NCI-H526 treated with DMSO at 0.1 percent for 48 hours (cell line): Measurements from ENCODE around the gene ZNF239.
"Not testable (repeated sequence)": the region's sequence is repeated elsewhere in the genome, so short reads cannot be mapped to it uniquely, and the experiment has no call there.

ENCODE experiments used
- DNase-seq: peaks from one replicate; lab custom pipeline; 2025; lab: John Stamatoyannopoulos, UW

The ZNF239 gene

DNA sequence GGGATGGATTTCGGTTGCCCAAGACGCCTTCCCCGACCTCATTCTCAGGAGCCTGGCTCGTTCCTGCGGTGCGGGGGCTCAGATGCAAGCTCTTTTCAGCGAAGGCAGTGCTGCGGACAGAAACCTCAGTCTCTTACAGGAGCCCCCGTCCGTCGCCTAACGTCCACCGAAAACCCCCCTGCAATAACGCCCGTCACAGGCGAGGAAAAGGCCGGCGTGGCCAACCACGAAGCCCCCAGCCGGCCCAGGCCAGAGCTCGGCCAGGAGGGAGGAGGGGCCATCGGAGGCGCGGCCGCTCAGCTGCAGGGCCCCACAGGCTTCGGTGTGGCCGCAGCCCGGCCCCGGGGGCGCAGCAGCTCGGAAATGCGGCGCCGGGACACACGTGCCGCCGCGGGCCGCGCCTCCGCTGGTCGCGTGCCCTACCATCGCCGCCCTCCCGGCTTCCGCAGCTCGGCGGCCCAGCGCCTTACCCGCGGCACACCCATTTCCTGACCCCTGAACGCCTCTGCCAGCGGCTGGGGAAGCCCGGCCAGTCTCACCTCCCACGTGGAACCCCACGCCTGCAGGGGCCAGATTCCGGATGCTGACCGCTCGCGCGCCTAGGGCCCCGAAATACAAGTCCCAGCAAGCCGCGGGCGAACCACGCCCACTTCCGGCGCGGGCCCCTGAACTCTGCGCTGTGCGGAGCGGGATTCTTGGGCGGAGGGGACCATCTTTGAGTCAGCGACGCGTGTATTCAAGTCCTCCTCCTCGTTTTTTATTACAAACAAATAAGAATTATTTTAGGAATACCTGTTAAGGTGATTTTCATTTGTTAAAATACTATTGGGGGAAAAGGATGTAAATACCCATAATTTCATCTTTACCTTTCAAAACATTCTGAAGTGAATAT, at the start of gene ZNF239:
Gene ZNF239 (minus strand): TSS at position 616 of the 892 bp plus-strand sequence. CDS start 16,537 bp downstream, outside the sequence.
- peak; percentile 42 for DNase-seq

DNA sequence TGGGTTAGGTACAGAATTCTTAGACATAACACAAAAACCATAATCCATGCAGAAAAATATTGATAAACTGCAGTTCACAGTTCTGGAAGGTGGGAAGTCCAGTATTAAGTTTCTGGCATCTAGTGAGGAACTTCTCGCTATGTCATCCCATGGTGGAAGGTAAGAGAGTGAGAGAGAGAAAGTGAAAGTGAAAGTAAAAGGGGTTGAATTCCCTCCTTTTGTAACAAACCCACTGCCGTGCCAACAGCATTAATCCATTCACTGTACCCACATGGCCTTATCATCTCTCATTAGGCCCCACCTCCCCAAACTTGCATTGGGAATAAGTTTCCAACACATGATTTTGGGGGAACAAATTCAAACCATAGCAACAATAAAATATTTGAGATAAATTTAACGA, 48.9 kb upstream of the ZNF239 start:
- DNase-seq, result no peak

DNA sequence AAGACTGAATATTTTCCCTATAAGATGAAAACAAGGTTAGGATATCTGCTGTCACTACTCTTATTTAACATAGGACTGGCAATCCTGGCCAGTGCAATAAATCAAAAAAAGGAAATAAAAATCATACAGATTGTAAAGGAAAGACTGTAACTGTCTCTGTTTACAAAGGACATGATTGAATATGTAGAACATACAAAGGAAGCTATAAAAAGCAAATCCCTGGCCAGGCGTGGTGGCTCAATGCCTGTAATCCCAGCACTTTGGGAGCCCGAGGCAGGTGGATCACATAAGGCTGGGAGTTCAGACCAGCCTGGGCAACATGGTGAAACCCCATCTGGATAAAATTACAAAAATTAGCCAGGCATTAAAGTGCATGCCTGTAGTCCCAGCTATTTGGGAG, 47.6 kb upstream of the ZNF239 start:
- no peak for DNase-seq

DNA sequence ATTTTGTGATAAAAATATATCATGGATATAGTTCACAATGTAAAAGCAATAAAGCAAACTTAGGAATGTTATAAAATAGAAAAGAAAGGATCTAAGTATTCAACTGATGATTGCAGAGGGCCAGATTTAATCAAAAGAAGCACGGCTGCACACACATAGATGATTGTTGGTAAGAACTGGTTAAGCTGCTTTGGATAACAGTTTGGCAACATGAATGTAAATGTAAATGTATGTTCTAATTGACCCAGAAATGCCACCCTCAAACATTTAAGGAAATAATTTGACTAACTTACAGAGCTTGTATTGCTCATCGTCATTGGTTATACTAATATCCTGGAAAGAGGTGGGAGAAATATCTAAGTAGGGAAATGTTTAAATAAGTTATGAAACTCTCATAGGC, 45.0 kb upstream of the ZNF239 start:
- DNase-seq, result no peak

GRCh38 chr10:43616697-43617370, 42.4 kb upstream of the ZNF239 start:
- no peak for DNase-seq

DNA sequence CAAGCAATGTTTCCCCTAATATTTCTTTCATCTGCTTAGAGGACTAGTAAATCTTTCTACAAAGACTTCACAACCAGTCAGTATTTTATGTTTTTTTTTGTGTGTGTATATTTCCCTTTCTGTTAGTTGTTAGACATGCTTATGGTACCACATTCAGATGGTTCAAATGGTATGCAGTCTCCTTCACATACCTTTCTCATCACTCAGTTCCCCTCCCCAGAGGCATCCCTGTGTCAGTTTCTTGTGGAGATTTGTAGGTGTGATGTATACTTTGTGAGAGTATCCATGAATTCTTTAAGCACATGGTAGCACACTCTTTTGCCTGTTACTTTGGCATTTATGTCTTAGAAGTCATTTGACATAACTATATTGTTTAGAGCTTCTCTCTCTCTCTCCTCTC, 36.2 kb upstream of the ZNF239 start:
- no peak for DNase-seq

- no peak for DNase-seq
These were observed 32.8 kb upstream of the ZNF239 start for GRCh38 chr10:43607199-43607573.

GRCh38 chr10:43606323-43607198, 32.1 kb upstream of the ZNF239 start, which contains the start of gene ZNF485:
Gene ZNF485 (plus strand): TSS chr10:43606438. CDS start chr10:43607051, 613 bp downstream.
- DNase-seq, result peak; percentile 9

GRCh38 chr10:43605850-43606322, 31.5 kb upstream of the ZNF239 start:
- no peak for DNase-seq

DNA sequence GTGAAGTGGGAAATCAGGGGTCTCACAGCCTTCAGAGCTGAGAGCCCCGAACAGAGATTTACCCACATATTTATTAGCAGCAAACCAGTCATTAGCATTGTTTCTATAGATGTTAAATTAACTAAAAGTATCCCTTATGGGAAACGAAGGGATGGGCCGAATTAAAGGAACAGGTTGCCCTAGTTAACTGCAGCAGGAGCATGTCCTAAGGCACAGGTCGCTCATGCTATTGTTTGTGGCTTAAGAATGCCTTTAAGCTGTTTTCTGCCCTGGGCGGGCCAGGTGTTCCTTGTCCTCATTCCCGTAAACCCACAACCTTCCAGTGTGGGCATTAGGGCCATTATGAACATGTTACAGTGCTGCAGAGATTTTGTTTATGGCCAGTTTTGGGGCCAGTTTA, 27.2 kb upstream of the ZNF239 start:
- not testable (repeated sequence) for DNase-seq

- DNase-seq, result no peak
These were observed 24.9 kb upstream of the ZNF239 start for GRCh38 chr10:43599333-43599732.

DNA sequence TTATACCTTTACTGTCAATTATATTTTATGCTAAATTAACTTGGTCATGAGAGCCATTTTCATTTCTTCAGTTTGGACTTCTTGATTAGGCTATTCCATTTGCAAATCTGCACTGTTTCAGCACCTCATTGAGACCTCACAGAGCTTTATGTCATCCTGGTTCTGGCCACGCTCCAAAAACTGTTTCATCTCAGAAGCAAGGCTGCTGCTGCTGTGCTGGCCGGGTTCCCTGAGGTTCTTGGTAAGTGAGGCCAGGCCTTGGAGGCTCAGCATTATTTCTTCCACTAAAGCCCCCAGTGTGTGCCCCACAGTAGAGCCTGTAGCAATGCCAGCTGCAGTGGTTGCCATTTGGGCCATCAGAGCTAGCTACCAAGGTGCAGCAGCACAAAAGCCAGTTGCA, 24.0 kb upstream of the ZNF239 start:
- no peak for DNase-seq

DNA sequence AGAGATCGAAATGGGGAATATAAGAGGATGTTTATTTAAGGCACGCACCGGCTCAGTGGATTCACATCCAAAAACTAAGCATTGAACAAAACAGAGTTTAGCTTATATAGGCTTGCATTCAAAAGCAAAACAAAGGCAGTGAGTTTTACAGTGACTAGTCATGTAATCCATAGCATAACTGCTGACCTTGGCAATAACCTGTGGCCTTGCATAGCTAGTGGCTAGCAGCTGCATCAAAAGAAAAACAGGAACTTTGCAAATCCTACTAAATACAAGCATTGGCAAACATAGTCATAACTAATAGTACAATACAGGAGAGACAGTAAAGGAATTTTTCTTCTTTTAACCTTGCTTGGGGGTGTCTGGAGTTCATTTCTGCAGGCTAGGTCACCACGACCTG, 22.1 kb upstream of the ZNF239 start:
- no peak for DNase-seq

GRCh38 chr10:43595739-43596298, 21.4 kb upstream of the ZNF239 start:
- no peak for DNase-seq

- DNase-seq, result no peak
These were observed 20.7 kb upstream of the ZNF239 start for GRCh38 chr10:43594944-43595589.

- no peak for DNase-seq
These were observed 17.0 kb upstream of the ZNF239 start for GRCh38 chr10:43591303-43591904.

GRCh38 chr10:43586730-43587115, 12.3 kb upstream of the ZNF239 start:
- not testable (repeated sequence) for DNase-seq

DNA sequence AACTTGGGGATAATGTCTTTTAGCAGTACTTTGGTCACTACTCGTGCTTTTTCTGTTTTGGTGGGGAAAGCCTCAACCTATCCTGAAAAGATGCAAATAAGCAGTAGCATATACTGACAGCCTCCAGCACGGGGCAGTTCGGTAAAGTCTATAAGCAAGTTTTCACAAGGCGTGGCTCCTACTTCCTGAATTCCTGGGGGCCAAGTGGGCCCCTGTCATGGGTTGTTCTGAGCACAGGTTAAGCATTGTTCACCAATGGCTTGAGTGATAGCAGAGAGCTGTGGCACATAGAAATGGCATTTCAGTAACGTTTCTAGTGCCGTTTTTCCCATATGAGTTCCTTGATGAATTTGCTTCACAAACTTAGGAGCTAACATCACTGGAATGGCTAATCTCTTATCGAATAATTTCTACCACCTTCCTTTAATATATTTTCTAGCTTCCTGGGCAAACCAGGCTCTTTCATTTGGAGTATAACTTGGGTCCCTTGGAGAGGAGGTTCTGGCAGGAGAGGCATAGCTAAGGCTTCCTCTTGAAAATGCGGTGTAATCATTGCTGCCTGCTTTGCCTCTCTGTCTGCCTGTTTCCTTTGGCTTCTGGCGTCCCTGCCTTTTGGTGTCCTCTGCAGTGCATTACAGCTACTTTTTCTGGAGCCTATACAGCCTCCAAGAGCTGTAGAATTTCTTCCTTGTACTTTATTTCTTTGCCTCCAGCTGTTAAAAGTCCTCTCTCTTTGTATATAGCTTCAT, 11.7 kb upstream of the ZNF239 start:
- DNase-seq, result no peak

- no peak for DNase-seq
These were observed 10.6 kb upstream of the ZNF239 start for GRCh38 chr10:43585046-43585445.

GRCh38 chr10:43584051-43584450, 9.6 kb upstream of the ZNF239 start:
- no peak for DNase-seq
